Umbilical cord (tissue), 2 donors: ENCODE data around the gene C11orf21. TPM values are rescaled to one million over a fixed set of nuclear protein-coding genes. Genes with fewer than 3 reads are reported as not detected.

ENCODE experiments used
- DNase-seq: peaks from one replicate; pipeline ENCODE4 v3.0.0-alpha.2; 2015; ENCODE audit warnings: low spot score
- total RNA-seq: library from RNA; depleted of rRNA; stranded (reverse); fragments of >200 nt; gene quantifications from one replicate; pipeline ENCODE4 v1.2.3, GENCODE V29; 2014; ENCODE audit warnings: low replicate concordance; ENCODE audit not compliant: insufficient read depth

C11orf21 gene
- total RNA-seq, 1 donor from 2014 or later, result 0.96 TPM

DNA sequence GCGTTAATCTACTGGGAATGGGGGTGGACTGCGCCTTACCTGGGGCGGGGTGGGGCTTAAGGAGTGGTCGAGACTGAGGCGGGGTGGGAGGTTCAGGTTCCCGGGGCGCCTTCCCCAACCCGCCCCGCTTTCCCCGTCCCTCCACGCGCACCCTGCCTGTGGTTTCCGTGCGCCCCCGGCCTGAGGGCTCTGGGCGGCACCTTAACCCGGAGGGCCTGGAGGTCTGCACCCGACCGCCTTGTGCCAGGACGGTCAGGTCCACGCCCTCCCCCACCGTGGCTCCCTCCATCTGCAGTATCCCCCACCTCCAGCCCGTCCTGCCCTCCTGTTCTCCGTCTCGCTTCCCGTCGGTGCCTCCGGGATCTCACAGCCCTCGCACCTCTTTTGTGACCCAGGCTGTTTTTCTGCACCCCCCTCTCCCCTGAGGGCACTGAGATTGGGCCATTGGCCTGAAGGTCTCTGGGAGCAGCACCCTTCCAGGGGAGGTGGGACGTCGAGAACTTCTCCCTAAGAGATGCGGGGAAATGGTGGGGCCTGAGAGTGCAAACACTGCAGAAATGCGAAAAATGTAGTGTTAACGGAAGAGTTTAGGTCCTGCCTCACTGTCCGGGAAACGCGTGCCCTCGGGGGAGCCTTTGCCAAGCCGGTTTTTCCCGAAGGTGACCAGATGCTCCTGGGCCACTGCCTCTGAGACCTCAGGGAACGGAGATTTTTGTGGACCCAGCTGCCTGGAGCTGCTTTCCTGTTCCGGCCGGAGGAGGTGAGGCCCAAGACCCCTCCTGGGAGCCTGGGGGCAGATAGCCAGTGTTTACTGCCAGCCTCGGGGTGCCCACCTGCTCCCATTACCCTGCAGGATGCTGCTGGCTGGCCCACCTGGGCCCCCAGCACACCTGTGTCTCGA, 30.1 kb downstream of the C11orf21 start:
- DNase-seq, result no peak

- DNase-seq, result peak; percentile 55
These were observed 30.7 kb downstream of the C11orf21 start for GRCh38 chr11:2271077-2271326.

- no peak for DNase-seq
These were observed 31.2 kb downstream of the C11orf21 start, which contains the start of gene ASCL2 for GRCh38 chr11:2270322-2271076. Gene ASCL2 (minus strand): TSS chr11:2270588. CDS start chr11:2270332, 256 bp downstream.

DNA sequence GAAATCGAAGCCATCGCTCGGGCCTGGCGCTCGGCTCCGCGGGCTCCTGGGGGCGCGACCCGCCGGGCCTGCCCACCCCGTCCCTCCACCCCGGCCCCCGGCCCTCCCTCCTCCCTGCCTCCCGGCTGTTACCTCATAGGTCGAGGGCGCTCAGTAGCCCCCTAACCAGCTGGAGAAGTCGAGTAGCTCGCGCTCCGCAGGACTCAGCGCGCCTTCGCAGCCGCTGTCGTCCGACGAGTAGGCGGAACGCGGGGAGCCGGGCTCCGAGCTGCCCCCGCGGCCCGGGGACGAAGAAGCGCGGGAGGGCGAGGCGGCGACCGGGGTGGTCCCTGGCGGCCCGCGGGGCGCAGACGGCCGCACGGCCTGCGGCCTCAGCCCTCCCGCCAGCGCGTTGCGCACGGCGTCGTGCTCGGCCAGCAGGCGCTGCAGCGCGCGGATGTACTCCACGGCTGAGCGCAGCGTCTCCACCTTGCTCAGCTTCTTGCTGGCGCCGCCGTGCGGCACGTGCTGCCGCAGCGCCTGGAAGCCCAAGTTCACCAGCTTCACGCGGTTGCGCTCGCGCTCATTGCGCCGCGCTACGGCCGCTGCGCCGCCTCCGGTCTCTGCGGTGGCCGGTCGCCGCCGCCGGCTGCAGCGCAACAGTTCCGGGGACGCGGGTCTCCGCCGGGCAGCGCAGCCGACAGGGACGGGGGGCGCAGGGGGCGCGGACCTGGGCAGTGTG, 32.0 kb downstream of the C11orf21 start:
- DNase-seq, result peak; percentile 61

DNA sequence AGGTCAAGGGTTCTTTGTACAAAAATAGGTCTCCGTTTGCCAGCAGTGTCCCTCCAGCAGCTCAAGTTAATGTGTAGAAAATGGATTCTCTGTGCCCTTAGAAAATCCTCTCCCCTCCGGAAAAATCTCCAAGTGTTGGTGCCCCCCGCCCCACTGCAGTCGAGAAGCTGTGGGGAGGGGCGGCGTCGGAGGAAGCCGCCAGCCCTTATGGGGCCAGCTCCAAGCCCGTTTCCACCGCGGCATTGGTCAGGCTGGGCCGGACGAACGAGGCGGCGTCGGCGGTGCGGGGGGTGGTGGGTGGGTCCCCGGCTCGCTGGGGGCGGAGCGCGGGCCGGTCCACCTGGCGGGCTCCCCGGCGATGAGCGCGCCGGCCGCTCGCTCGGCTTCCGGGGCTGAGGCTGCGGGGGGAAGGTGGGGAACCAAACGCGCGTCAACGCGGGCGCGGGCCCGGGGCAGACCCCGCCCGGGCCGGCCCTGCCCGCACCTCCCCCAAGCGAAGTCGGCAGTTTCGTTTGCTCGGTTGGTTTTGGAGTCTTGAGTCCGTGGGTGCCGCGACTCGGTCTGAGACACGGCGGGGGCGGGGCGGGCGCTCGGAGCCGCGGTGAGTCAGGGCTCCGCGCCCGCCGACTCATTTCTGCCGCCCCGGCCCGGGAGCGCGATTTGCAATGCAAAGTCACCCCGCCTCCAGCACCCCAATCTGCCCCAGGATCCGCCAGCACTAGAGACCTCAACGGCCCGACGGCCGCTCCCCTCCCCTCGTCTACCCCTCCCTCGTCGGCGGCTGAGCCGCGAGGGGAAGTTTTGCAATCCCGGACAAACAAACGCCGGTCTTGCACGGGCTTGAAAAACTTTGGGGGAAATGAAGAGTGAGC, 32.8 kb downstream of the C11orf21 start:
- DNase-seq, result peak; percentile 49

DNA sequence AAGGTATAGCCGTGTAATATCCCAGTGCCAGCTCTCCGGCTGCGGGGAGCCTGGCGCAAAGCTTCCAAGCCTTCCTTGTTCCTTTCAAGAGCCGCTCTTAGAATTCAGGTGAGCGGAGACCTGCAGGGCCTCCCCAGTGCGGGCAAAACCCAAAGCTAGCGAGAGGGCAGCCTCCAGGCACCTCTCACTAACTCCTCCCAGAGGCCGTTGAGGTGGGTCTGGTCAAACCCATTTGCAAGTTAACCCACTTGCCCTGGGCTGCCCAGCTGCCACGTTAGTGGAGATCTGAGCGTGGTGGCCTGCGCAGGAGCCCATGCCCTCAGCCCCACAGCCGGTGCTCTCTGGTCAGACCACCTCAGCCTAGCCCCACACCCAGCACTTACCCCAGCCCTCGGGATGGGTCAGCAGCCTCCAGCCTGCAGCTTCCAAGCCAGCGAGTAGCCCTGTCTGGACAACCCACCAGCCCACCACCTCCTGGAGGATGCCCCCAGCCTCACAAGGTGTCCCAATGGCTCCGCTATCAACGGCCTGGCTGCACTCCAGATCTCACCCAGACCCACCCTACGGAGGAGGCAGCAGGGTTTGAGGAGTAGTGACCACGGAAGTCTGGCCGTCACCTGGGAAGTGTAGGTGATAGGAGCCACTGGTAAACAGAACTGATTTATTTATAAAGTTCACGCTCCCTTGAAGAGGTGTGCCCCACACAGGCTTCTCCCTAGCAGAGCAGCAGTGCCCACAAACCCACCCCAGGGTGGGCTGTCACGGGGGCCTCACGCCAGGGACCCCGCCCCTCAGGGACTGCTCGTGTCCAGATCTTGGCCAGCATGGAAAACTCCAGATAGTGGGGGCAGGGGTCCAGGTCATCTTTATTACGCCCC, 33.6 kb downstream of the C11orf21 start:
- DNase-seq, result no peak

GRCh38 chr11:2267306-2267850, 34.3 kb downstream of the C11orf21 start:
- no peak for DNase-seq

DNA sequence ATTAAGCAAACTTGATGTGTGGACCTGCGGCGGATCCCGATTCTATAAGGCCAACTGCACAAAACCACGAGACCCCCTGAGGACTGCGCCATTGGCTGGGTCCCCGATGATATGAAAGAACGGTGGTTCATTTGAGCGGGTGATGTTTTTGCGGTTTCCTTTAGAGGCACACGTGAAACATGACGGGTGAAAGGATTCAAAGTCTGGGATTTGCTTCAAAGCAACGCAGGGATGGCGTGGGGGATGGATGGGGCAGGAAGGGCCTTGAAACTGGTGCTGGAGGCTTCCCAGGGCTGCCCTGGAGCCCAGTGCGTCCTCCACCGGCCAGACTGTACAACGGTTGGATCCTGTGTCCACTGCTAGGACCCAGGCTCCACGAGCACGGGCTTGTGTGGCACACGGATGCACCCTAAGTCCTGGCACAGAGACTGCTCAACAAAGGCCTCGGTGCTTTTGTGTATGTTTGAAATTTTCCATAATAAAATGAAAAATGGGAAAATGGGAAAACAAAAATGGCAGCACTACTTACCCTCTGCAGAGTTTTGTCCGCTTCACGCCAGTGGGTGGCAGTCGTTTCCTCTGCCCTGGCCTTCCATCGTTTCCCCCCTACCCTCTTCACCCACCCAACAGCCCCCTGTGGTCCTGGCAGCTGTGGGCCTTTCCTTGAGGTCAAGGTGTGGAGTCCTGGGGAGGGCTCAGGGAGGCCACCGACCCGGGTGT, 35.0 kb downstream of the C11orf21 start:
- DNase-seq, result no peak

- DNase-seq, result no peak
These were observed 35.7 kb downstream of the C11orf21 start for GRCh38 chr11:2265854-2266585.

- peak; percentile 50 for DNase-seq
These were observed 36.3 kb downstream of the C11orf21 start for GRCh38 chr11:2265396-2265795.

DNA sequence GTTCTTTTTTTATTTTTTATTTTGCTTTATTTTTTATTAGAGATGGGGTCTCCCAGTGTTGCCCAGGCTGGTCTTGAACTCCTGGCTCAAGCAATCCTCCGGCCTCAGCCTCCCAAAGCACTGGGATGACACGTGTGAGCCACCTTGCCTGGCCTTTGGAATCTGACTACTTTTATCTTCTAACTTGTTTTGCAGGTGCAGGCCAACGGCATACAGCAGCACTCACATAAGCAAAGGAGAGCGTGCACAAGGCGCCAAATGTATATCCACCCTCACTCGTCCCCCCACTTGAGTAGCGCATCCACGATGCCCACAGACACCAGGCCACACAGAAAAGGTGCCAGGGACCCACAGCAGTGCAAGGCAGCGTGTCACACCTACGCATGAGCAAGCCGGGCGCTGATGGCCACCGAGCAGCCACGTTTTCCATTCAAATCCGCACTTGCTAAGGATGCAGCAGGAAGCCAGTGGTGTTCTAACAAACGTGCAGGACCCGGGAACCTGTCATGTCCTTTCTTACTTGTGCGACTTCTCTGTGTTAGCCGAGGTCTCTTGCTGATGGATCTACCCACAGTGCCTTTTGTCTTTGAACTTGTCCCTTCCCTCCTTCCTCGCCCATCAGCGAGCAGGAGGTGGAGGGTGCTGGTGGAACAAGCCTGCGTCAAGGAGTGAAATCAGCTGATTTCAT, 37.2 kb downstream of the C11orf21 start:
- no peak for DNase-seq

DNA sequence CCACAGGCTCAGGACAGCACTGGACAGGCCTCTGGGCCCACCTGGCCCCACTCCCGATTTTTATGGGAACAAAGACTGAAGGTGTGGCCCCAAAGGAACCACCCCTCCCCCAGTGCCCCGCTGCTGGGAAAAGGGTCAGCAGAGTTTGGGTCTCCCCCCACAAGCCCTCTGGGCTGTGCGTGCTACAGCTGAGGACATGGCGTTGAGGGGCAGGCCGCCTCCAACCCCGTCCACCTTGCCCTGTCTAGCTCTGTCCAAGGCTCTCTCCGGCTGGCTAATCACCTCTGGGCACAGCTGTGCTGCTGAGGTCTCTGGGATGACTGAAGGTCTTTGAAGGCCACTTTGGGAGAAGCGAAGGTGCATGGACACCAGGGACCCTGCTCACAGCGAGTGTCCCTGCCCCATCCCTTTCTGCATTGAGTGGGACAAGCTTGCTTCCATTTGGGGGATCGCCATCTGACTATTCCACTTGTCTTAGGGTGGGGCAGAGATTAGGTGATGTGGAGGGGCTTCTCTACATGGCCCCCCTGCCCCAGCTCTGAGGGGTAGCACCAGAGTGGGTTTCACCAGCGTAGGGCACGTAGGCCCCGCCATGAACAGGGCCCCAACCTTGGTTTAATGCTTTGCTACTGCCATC, 37.9 kb downstream of the C11orf21 start:
- no peak for DNase-seq

GRCh38 chr11:2263071-2263565, 38.6 kb downstream of the C11orf21 start:
- DNase-seq, result peak; percentile 29

DNA sequence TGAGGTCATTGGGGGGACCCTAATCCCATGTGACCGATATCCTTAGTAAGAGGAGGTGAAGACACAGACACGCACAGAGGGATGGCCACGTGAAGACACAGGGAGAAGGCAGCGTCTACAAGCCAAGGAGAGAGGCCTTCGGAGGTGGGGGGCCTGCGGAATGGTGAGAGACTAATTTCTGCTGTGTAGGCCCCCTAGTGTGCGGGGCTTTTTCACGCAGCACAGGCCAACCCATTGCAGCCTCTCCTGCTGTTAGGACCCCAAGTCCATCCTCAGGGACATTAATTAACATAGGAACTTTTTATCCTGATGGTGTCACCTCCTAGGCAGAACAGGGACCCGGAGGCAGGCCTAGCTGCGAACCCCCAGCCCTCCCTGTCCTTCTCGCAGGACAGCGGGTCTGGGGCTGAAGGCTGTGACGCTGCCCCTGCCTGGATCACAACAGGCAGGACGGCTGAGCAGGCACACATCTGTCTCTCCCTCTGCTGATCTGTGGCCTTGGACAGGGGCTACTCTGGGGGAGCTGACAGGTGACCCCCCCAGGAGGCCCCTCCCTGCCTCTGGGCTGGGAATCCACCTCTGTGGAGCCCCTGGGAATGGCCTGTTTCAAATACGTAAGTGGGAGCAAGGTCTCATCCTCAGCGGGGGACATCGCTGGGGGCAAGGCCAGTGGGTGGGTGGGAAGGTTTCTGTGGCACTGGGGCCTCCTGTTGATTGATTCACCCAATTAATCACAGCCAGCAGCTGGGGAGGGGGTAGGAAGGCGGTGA, 39.2 kb downstream of the C11orf21 start:
- no peak for DNase-seq

GRCh38 chr11:2261436-2262230, 40.1 kb downstream of the C11orf21 start:
- no peak for DNase-seq
